ENCODE results near the gene APH1B.
"Not testable (repeated sequence)": the region's sequence is repeated elsewhere in the genome, so short reads cannot be mapped to it uniquely, and the experiment has no call there.

APH1B gene

GRCh38 chr15:63335543-63336240 lies 58.3 kb downstream of the APH1B start:
- no peak for DNase-seq

GRCh38 chr15:63337046-63337445 lies 59.6 kb downstream of the APH1B start:
- no peak for DNase-seq

- DNase-seq, result no peak
Measured at GRCh38 chr15:63338170-63338569, 60.8 kb downstream of the APH1B start.

- DNase-seq, result no peak
Measured at GRCh38 chr15:63339006-63339766, 61.8 kb downstream of the APH1B start.

- DNase-seq, result no peak
Measured at GRCh38 chr15:63339836-63340235, 62.4 kb downstream of the APH1B start.

DNA sequence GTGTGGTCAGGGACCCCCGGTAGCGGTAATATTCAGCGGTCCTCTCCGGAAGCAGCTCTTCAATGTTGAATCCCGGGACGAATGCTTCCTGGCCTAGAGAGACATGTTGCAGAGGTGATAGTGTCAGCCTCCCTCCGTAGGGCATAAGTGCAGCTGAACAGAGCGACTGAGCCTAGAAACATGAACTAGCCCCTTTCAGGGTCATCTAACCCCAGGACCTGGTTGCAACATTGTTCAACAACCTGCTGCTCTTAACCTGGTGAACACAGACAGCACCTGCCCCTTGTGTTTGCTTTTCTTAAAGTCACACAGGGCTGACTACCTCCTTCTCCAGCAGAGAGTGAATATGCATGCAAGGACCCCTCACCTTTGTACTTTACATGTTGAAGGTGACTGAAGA lies 62.9 kb downstream of the APH1B start:
- no peak for DNase-seq

DNA sequence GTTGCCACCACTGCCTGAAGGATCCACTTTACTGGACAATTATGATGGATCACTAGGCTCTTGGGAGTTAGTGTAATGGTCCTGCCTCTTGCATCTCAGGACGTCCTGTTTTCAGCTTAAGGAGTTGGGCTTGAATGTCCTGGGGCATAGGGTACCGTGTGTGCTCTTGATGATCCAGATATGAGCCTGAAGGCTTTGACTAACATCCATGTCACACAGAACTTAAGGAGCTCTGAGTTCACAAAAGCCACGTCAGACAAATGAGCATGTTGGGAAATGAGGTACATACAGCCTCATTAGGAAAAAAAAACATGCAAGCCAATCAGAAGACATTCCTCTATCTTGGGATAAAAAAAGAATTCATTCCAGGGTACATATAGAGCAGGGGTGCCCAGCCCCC lies 63.5 kb downstream of the APH1B start:
- no peak for DNase-seq

- DNase-seq, result no peak
Measured at GRCh38 chr15:63341898-63342297, 64.5 kb downstream of the APH1B start.

DNA sequence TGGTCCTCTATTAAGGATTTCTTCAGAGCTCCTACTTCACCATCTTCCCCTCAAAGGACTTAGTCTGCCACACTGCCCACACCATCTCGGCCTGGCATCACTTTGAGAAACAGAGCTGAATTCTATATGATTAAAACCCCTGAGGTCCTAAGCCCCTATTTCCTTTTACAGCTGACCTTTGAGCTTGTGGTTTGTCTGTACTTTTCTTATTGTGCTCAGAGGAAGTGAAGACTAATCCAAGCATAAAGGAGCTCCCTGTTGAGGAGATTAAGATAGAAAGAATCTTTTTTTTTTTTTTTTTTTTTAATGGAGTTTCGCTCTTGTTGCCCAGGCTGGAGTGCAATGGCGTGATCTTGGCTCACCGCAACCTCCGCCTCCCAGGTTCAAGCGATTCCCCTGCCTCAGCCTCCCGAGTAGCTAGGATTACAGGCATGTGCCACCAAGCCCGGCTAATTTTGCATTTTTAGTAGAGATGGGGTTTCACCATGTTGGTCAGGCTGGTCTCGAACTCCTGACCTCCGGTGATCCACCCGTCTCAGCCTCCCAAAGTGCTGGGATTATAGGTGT lies 65.7 kb downstream of the APH1B start:
- DNase-seq, result not testable (repeated sequence)

DNA sequence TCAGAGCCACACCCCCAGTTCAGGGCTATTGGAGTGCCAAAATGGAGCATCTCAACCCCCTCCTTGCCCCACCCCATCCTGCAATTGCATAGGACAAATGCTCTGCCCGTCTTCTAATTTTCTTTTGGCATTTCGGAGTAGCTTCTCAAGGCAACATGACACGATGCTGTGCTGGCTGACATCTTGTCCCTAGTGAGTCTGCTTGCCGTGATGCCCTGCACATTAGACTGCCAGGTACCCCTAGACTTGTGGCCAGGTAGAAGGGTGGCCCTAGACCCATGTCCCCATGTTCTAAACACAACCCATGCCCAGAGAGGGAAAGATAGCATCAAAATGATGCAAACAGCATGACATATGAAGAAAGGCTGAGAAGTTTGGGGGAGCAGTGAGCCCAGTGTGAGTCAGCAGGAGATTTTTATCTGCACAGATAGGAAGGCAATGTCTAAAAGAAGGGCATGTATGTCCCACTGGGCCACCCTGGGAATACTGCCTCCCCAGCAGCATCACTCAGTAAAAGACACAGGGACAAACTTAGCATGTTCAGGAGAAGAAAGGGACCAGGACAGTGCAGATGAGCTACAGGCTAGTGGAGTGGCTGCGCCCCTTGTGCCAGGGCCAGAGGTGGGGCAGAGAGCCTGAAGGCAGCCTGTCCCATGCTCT lies 67.5 kb downstream of the APH1B start:
- no peak for DNase-seq

GRCh38 chr15:63345391-63345752 lies 68.0 kb downstream of the APH1B start:
- no peak for DNase-seq

GRCh38 chr15:63347074-63347857 lies 69.9 kb downstream of the APH1B start:
- DNase-seq, result no peak

GRCh38 chr15:63348392-63348791 lies 71.0 kb downstream of the APH1B start:
- DNase-seq, result no peak

GRCh38 chr15:63349156-63349555 lies 71.8 kb downstream of the APH1B start:
- DNase-seq, result no peak

GRCh38 chr15:63349621-63350020 lies 72.2 kb downstream of the APH1B start:
- no peak for DNase-seq

- DNase-seq, result no peak
Measured at GRCh38 chr15:63350178-63350621, 72.8 kb downstream of the APH1B start.

GRCh38 chr15:63351170-63351569 lies 73.8 kb downstream of the APH1B start:
- no peak for DNase-seq

DNA sequence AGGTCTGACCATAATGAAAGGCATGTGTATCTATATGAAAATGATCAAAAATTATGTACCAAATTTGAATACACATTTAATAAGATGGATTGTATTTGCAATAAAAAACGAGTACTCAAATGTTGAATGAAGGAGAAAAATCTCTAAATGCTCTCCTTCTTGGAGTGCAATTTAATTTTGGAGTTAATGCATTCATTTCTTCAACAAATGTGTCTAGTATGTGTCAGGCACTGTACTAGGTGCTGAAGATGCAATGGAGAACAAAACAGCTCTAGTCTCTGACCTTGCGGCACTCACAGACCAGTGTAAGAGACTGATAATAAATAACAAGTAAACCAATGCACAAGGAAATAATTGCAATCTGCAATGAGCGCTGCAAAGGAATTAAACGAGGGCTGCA lies 75.4 kb downstream of the APH1B start:
- no peak for DNase-seq

- DNase-seq, result no peak
Measured at GRCh38 chr15:63353261-63353660, 75.9 kb downstream of the APH1B start.

GRCh38 chr15:63353887-63354286 lies 76.5 kb downstream of the APH1B start:
- DNase-seq, result no peak

GRCh38 chr15:63354821-63355650 lies 77.6 kb downstream of the APH1B start:
- no peak for DNase-seq

DNA sequence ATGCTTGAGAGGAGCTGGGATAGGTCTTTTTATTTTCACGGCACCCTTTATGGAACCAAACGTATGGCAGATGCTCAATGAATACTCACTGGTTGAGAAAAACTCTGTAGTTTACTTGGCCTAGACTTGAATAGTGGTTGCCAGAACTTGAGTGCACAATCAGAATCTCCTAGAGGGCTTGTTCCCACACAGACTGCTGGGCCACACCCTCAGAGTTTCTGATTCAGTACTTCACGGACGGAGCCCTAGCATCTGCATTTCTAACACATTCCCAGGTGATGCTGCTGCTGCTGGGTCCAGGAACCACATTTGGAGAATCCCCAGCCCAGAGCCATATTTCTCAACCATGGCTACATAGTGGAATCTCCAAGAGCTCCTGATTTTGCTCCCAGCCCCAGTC lies 79.7 kb downstream of the APH1B start:
- no peak for DNase-seq
